Endothelial cell of umbilical vein (primary cell): Measurements from ENCODE around the gene AKAP6. TPM values are rescaled to one million over a fixed set of nuclear protein-coding genes. Genes with fewer than 3 reads are reported as not detected.

Experiments
- BruUV-seq: library from RNA; stranded (reverse); fragments of 400-500 nt; replicated peaks from 2 replicates; lab custom pipeline; 2021; lab: Mats Ljungman, UMichigan
- CTCF ChIA-PET: fragments of 300-600, 350-600 bp; sonication (Branson Sonifier 250); formaldehyde crosslinking; loops from one replicate; lab custom pipeline; 2021; ENCODE audit warnings: antibody characterized with exemption, inconsistent platforms; lab: Charles Lee
- POLR2A ChIA-PET: fragments of 300-600, 350-600 bp; sonication (Branson Sonifier 250); formaldehyde crosslinking; loops from one replicate; lab custom pipeline; 2021; ENCODE audit warnings: antibody characterized with exemption, inconsistent platforms; lab: Charles Lee
- DNase-seq: peaks from one replicate; pipeline ENCODE4 v3.0.0-alpha.2; 2011; ENCODE audit warnings: low read depth, low spot score
- FAIRE-seq: peaks from 2 replicates; lab custom pipeline; 2011; peaks lifted over from hg19 to GRCh38; lab: Jason Lieb, UNC
- H2AFZ ChIP-seq: 2 replicates; pipeline ENCODE4 v1.6.0; 2012; ENCODE audit warnings: low read depth, low read length, control low read depth, inconsistent platforms
- H3K27ac ChIP-seq: 2 replicates; pipeline ENCODE4 v1.5.1; 2011; ENCODE audit warnings: low read depth, mild to moderate bottlenecking, control low read depth, low read length, moderate library complexity; ENCODE audit not compliant: insufficient read depth
- H3K27me3 ChIP-seq, 2 experiments: 2 replicates each; pipeline versions ENCODE4 v1.6.0 to v1.6.1; 2011; ENCODE audit warnings: low read length in 2 of 2, mixed read lengths in 1 of 2; ENCODE audit not compliant: control insufficient read depth in 2 of 2, insufficient read depth in 2 of 2
- H3K36me3 ChIP-seq, 2 experiments: 2 replicates in 1 of 2; 3 replicates in 1 of 2; pipeline ENCODE4 v1.5.1; 2011; ENCODE audit warnings: low read length in 2 of 2, mild to moderate bottlenecking in 1 of 2, moderate library complexity in 1 of 2; ENCODE audit not compliant: control insufficient read depth in 2 of 2, insufficient read depth in 2 of 2; ENCODE audit errors: extremely low read depth in 1 of 2
- H3K4me1 ChIP-seq: 3 replicates; pipeline ENCODE4 v1.5.1; 2011; ENCODE audit warnings: mild to moderate bottlenecking, low read length; ENCODE audit not compliant: control insufficient read depth, insufficient read depth; ENCODE audit errors: extremely low read depth
- H3K4me2 ChIP-seq: 2 replicates; pipeline ENCODE4 v1.6.1; 2011; ENCODE audit warnings: low read length, control low read depth, mixed read lengths; ENCODE audit not compliant: insufficient read depth
- H3K4me3 ChIP-seq, 3 experiments: fragments of 200-600 bp in 1 of 3; sonication (generic), shearing (Covaris generic) in 1 of 3; replicated peaks in 1 of 3; 2 replicates each; pipeline ENCODE4 v1.5.1; 2011 to 2016; ENCODE audit warnings: control low read depth in 3 of 3, low read length in 3 of 3, mild to moderate bottlenecking in 2 of 3, inconsistent platforms in 1 of 3, low read depth in 1 of 3, moderate library complexity in 1 of 3; ENCODE audit not compliant: insufficient read depth in 1 of 3
- H3K79me2 ChIP-seq: 2 replicates; pipeline ENCODE4 v1.6.0; 2012; ENCODE audit warnings: low read length, inconsistent platforms; ENCODE audit not compliant: control insufficient read depth, insufficient read depth
- H3K9ac ChIP-seq: replicated peaks from 2 replicates; pipeline ENCODE3; 2011; ENCODE audit warnings: low read length, control low read depth; ENCODE audit not compliant: insufficient read depth; ENCODE audit errors: extremely low read depth
- H3K9me1 ChIP-seq: replicated peaks from 3 replicates; pipeline ENCODE4 v1.6.0; 2011; ENCODE audit warnings: mild to moderate bottlenecking, low read length; ENCODE audit not compliant: control insufficient read depth, insufficient read depth; ENCODE audit errors: extremely low read depth
- H3K9me3 ChIP-seq: replicated peaks from 2 replicates; pipeline ENCODE4 v1.5.1; 2012; ENCODE audit warnings: low read length, inconsistent platforms; ENCODE audit not compliant: control insufficient read depth, insufficient read depth
- H4K20me1 ChIP-seq: replicated peaks from 2 replicates; pipeline ENCODE3; 2011; ENCODE audit warnings: mild to moderate bottlenecking, low read length; ENCODE audit not compliant: control insufficient read depth, insufficient read depth; ENCODE audit errors: extremely low read depth
- EZH2 ChIP-seq: IDR thresholded peaks from 2 replicates; pipeline ENCODE4 v1.6.1; 2012; ENCODE audit warnings: borderline replicate concordance, low read depth, mild to moderate bottlenecking, moderate library complexity, low read length, inconsistent platforms; ENCODE audit not compliant: severe bottlenecking
- FOS ChIP-seq: IDR thresholded peaks from 2 replicates; pipeline ENCODE4 v1.6.1; 2011; ENCODE audit warnings: mild to moderate bottlenecking, low read length, moderate library complexity, borderline replicate concordance; ENCODE audit not compliant: insufficient read depth
- GATA2 ChIP-seq: IDR thresholded peaks from 2 replicates; pipeline ENCODE4 v1.7.0; 2011; ENCODE audit warnings: low read depth, mild to moderate bottlenecking, moderate library complexity, mixed read lengths, low read length; ENCODE audit not compliant: insufficient read length, insufficient read depth
- JUN ChIP-seq: IDR thresholded peaks from 2 replicates; pipeline ENCODE4 v1.6.1; 2011; ENCODE audit warnings: borderline replicate concordance, low read depth; ENCODE audit not compliant: insufficient read length, insufficient read depth
- MYC ChIP-seq: IDR thresholded peaks from one replicate; pipeline ENCODE4 v1.6.1; 2011; ENCODE audit warnings: mild to moderate bottlenecking, low read depth, low read length
- POLR2A ChIP-seq: IDR thresholded peaks from 2 replicates; pipeline ENCODE4 v1.6.1; 2012; ENCODE audit warnings: low read depth, mild to moderate bottlenecking, control low read depth, low read length
- POLR2AphosphoS5 ChIP-seq: IDR thresholded peaks from 2 replicates; pipeline ENCODE4 v1.6.1; 2012; ENCODE audit warnings: low read depth, mild to moderate bottlenecking, control low read depth, low read length, moderate library complexity; ENCODE audit not compliant: insufficient read depth
- dilution Hi-C: fragments of 300-500 bp; cut with MboI; formaldehyde crosslinking; loops from one replicate; pipeline ENCODE4 v1.15.0; 2019; ENCODE audit warnings: low sequenced_read_pairs; ENCODE audit not compliant: extremely low pct_ligation_motif_present
- intact Hi-C: fragments of 100-400 bp; cut with micrococcal nuclease; formaldehyde crosslinking; loops from one replicate; pipeline ENCODE4 v1.10.0; 2022
- polyA plus RNA-seq, 4 experiments: library from polyadenylated mRNA; depleted of rRNA in 3 of 4; stranded (reverse) in 3 of 4; unstranded in 1 of 4; fragments of >200 nt; gene quantifications; 2 replicates each; pipeline versions ENCODE4 v1.2.1 to v1.2.3, GENCODE V29; 2011 to 2012; ENCODE audit warnings: missing spikeins in 1 of 4
- total RNA-seq: library from RNA; stranded (reverse); gene quantifications from 2 replicates; pipeline ENCODE4 v1.2.3, GENCODE V29; 2021
- TF ChIP-seq, protein P1 (sequence below), 2 donors: IDR thresholded peaks; 1 replicate in 1 of 2; 2 replicates in 1 of 2; pipeline ENCODE4 v1.5.1; 2011; ENCODE audit warnings: low read length in 2 of 2, mild to moderate bottlenecking in 2 of 2, moderate library complexity in 2 of 2, control low read depth in 1 of 2, inconsistent platforms in 1 of 2, low read depth in 1 of 2; ENCODE audit not compliant: insufficient read depth in 1 of 2; ENCODE audit errors: extremely low read depth in 1 of 2
- TF ChIP-seq, protein P2 (sequence below): IDR thresholded peaks from 2 replicates; pipeline ENCODE4 v1.6.1; 2011; ENCODE audit not compliant: insufficient read depth, insufficient read length

AKAP6 gene
- total and polyA plus RNA-seq, 2 donors (not counting 3 experiments of a cell fraction or from before 2014, with no cell fraction given): 0.03 to 0.49 TPM

DNA sequence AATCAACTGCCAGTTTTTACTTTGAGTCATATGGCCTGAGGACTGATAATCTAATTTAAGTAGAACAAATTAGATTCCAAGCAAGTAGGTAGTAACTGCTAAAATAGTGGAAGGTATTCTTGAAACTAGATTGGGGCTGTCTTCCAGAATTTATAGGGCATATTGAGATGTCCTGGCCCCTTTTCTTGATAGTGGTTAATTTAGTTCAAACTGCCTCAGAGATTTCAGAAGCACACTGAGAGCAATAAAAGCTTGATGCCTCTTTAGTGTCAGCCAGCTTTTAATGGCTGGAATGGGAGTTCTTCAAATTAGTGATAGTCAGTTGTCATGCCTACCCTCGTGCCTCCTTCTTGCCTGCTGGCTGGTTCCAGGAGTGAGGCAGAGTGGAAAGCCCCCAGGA lies 120.5 kb downstream of the AKAP6 start:
- ChIA-PET CTCF (interaction anchor here (0.6 to 1.2 kb wide), 4 partner anchors 12 to 195 kb away, joined by 3 to 4 read pairs (median 3); no protein-coding TSS in a partner anchor), POLR2A (no interaction called here)
- FAIRE-seq: no peak
- intact Hi-C loops (no loop called here), dilution Hi-C loops (no loop called here)
- H3K4me1 ChIP-seq: no peaks in the 10 kb centered on the region
- no peaks in the 10 kb centered on the region for H4K20me1 ChIP-seq
- no peaks in the 10 kb centered on the region for H3K79me2 ChIP-seq
- TF ChIP-seq JUN (no peak), POLR2A (no peak), POLR2AphosphoS5 (no peak), EZH2 (no peak), GATA2 (no peak), FOS (no peak), MYC (no peak)
- TF ChIP-seq, protein P1, sequence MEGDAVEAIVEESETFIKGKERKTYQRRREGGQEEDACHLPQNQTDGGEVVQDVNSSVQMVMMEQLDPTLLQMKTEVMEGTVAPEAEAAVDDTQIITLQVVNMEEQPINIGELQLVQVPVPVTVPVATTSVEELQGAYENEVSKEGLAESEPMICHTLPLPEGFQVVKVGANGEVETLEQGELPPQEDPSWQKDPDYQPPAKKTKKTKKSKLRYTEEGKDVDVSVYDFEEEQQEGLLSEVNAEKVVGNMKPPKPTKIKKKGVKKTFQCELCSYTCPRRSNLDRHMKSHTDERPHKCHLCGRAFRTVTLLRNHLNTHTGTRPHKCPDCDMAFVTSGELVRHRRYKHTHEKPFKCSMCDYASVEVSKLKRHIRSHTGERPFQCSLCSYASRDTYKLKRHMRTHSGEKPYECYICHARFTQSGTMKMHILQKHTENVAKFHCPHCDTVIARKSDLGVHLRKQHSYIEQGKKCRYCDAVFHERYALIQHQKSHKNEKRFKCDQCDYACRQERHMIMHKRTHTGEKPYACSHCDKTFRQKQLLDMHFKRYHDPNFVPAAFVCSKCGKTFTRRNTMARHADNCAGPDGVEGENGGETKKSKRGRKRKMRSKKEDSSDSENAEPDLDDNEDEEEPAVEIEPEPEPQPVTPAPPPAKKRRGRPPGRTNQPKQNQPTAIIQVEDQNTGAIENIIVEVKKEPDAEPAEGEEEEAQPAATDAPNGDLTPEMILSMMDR (IDR thresholded peaks at IDR 0.05; ENCODE audit: extremely low read depth in 1 of 2, insufficient read depth in 1 of 2, low read depth in 1 of 2, low read length in 2 of 2): no peak
- TF ChIP-seq, protein P2, sequence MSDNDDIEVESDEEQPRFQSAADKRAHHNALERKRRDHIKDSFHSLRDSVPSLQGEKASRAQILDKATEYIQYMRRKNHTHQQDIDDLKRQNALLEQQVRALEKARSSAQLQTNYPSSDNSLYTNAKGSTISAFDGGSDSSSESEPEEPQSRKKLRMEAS: no peak
- H3K27me3 ChIP-seq: no peaks in the 10 kb centered on the region
- DNase-seq: no peak
- no peak overlapping the region for H3K4me3 ChIP-seq
- no peak overlapping the region for H2AFZ ChIP-seq
- H3K9ac ChIP-seq: no peak overlapping the region
- H3K9me3 ChIP-seq: no peaks in the 10 kb centered on the region
- no peak overlapping the region for H3K4me2 ChIP-seq
- H3K36me3 ChIP-seq: no peaks in the 10 kb centered on the region
- no peaks in the 10 kb centered on the region for H3K9me1 ChIP-seq
- H3K27ac ChIP-seq: no peak overlapping the region
- BruUV-seq: no TSS peak
